Fibroblast of skin of left biceps (primary cell): ENCODE measurements around the gene GASK1A.
"Not testable (repeated sequence)": the region's sequence is repeated elsewhere in the genome, so short reads cannot be mapped to it uniquely, and the experiment has no call there.

Experiments used
- DNase-seq, 2 experiments: peaks; one replicate each; pipeline ENCODE4 v3.0.0-alpha.2; 2013; ENCODE audit warnings: low read depth in 2 of 2

The GASK1A gene

GRCh38 chr3:43031889-43032545, 52.9 kb downstream of the GASK1A start:
- DNase-seq = no peak

GRCh38 chr3:43032646-43033628, 53.8 kb downstream of the GASK1A start:
- DNase-seq = no peak

- DNase-seq = no peak
Measured at GRCh38 chr3:43034200-43034599, 55.1 kb downstream of the GASK1A start.

- no peak for DNase-seq
Measured at GRCh38 chr3:43034911-43035310, 55.8 kb downstream of the GASK1A start.

GRCh38 chr3:43035801-43036365, 56.8 kb downstream of the GASK1A start:
- DNase-seq = no peak

- no peak for DNase-seq
Measured at GRCh38 chr3:43036621-43037423, 57.7 kb downstream of the GASK1A start.

GRCh38 chr3:43038010-43038409, 58.9 kb downstream of the GASK1A start:
- no peak for DNase-seq

GRCh38 chr3:43041517-43041916, 62.4 kb downstream of the GASK1A start:
- no peak for DNase-seq

GRCh38 chr3:43043071-43043766, 64.1 kb downstream of the GASK1A start:
- DNase-seq = no peak

- DNase-seq = no peak
Measured at GRCh38 chr3:43043793-43044192, 64.7 kb downstream of the GASK1A start.

- not testable (repeated sequence) for DNase-seq
Measured at GRCh38 chr3:43045079-43045478, 66.0 kb downstream of the GASK1A start.

- no peak for DNase-seq
Measured at GRCh38 chr3:43046583-43046982, 67.5 kb downstream of the GASK1A start.

GRCh38 chr3:43048470-43048869, 69.4 kb downstream of the GASK1A start:
- no peak for DNase-seq

GRCh38 chr3:43053291-43053690, 74.2 kb downstream of the GASK1A start:
- DNase-seq = no peak

- DNase-seq = no peak
Measured at GRCh38 chr3:43054754-43055153, 75.6 kb downstream of the GASK1A start.

- no peak for DNase-seq
Measured at GRCh38 chr3:43055393-43055792, 76.3 kb downstream of the GASK1A start.

GRCh38 chr3:43055806-43056770, 77.0 kb downstream of the GASK1A start:
- DNase-seq = no peak

- DNase-seq = no peak
Measured at GRCh38 chr3:43059456-43059855, 80.3 kb downstream of the GASK1A start.

- no peak for DNase-seq
Measured at GRCh38 chr3:43061101-43061895, 82.2 kb downstream of the GASK1A start.
